Activated CD4-positive, alpha-beta memory T cell treated with anti-CD3 and anti-CD28 coated beads for 36 hours (primary cell): Measurements from ENCODE around the gene FASTKD1. TPM values are rescaled to one million over a fixed set of nuclear protein-coding genes. Genes with fewer than 3 reads are reported as not detected.
"Not testable (repeated sequence)": the region's sequence is repeated elsewhere in the genome, so short reads cannot be mapped to it uniquely, and the experiment has no call there.

ENCODE experiments used
- CTCF ChIA-PET: fragments of 350-600 bp; sonication (Branson Sonifier 250); formaldehyde crosslinking; loops from one replicate; lab custom pipeline; 2021; ENCODE audit warnings: antibody characterized with exemption, inconsistent platforms; lab: Charles Lee
- POLR2A ChIA-PET: fragments of 350-600 bp; sonication (Branson Sonifier 250); formaldehyde crosslinking; loops from one replicate; lab custom pipeline; 2021; ENCODE audit warnings: antibody characterized with exemption; lab: Charles Lee
- DNase-seq: peaks from one replicate; pipeline ENCODE4 v3.0.0-alpha.2; 2020
- H3K27ac Mint-ChIP-seq: one replicate; pipeline ENCODE4 v1.8.0; 2021; ENCODE audit warnings: mixed read lengths
- H3K27me3 Mint-ChIP-seq: one replicate; pipeline ENCODE4 v1.8.0; 2021; ENCODE audit warnings: mixed read lengths
- H3K36me3 Mint-ChIP-seq: one replicate; pipeline ENCODE4 v1.8.0; 2021; ENCODE audit warnings: mixed read lengths
- H3K4me1 Mint-ChIP-seq: one replicate; pipeline ENCODE4 v1.8.0; 2021; ENCODE audit warnings: low read depth, mixed read lengths
- H3K4me3 Mint-ChIP-seq: one replicate; pipeline ENCODE4 v1.8.0; 2021; ENCODE audit warnings: mild to moderate bottlenecking, mixed read lengths
- H3K9me3 Mint-ChIP-seq: one replicate; pipeline ENCODE4 v1.8.0; 2021; ENCODE audit warnings: mixed read lengths
- intact Hi-C: fragments of 100-400 bp; cut with micrococcal nuclease; formaldehyde crosslinking; loops from one replicate; pipeline ENCODE4 v1.15.1; 2023
- total RNA-seq, 2 experiments: library from RNA; stranded (reverse); gene quantifications; one replicate each; pipeline ENCODE4 v1.2.3, GENCODE V29; 2021

The FASTKD1 gene, protein sequence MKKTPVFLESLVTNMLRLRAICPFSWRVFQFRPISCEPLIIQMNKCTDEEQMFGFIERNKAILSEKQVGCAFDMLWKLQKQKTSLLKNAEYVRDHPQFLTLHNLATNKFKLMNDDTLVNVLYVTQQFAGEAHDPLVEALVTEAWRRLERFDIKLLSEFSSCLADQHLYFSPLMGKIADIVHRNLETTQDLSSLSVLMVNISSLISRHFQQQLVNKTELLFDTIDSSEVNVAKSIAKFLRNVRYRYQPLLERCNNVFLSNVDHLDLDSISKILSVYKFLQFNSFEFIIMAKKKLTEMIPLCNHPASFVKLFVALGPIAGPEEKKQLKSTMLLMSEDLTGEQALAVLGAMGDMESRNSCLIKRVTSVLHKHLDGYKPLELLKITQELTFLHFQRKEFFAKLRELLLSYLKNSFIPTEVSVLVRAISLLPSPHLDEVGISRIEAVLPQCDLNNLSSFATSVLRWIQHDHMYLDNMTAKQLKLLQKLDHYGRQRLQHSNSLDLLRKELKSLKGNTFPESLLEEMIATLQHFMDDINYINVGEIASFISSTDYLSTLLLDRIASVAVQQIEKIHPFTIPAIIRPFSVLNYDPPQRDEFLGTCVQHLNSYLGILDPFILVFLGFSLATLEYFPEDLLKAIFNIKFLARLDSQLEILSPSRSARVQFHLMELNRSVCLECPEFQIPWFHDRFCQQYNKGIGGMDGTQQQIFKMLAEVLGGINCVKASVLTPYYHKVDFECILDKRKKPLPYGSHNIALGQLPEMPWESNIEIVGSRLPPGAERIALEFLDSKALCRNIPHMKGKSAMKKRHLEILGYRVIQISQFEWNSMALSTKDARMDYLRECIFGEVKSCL
- total RNA-seq = 10 to 100 TPM; 41.6 to 47.6 TPM

- H3K9me3 Mint-ChIP-seq = no peaks in the 10 kb centered on the region
- ChIA-PET CTCF (interaction anchor here (0.7 to 1.5 kb wide), 6 partner anchors 9 to 251 kb away, joined by 3 to 6 read pairs (median 4); partner anchors contain the start of genes BBS5 and METTL5), POLR2A (interaction anchor here (0.9 to 2.6 kb wide), 5 partner anchors 11 to 254 kb away, joined by 3 to 17 read pairs (median 3); partner anchors contain the start of genes BBS5, PPIG, SSB and UBR3)
- no peaks in the 10 kb centered on the region for H3K27me3 Mint-ChIP-seq
- peak within 1 kb of the TSS; percentile 100 for H3K4me3 Mint-ChIP-seq
- peaks cover 8% of the 10 kb centered on the region for H3K36me3 Mint-ChIP-seq
- peak within 1 kb of the TSS; percentile 89 for H3K27ac Mint-ChIP-seq
- DNase-seq = peak; percentile 93
- H3K4me1 Mint-ChIP-seq = peaks cover 25% of the 10 kb centered on the region
- intact Hi-C loops = loop anchor here (1.0 to 10.0 kb wide), 5 partner anchors 11 to 254 kb away; partner anchors contain the start of genes BBS5, LRP2, PPIG and SSB
These were observed at the start of gene FASTKD1 for GRCh38 chr2:169573160-169573973. Gene FASTKD1 (minus strand): TSS chr2:169573865. CDS start chr2:169572029, 1,836 bp downstream.

DNA sequence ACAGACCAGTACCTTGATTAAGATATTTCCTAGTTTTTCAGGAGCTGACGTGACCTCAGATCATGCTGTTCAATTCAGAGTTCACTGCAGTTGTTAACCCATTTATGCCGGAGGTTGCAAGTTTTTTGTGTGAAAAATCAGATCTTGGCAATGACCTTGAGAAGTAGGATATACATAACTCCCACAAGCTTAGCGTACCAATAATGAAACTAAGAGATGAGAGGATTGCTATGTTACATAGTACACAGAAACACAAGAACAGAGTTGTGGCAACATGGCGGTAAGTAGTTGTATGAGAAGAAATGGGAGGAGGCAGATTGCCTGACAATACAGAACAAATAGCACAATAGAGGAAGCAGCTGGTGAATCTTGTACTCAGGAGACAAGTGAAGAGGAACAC, 49.6 kb upstream of the FASTKD1 start:
- CTCF ChIA-PET = no interaction called here
- Mint-ChIP-seq H3K4me3 (no peak overlapping the region), H3K27ac (no peak overlapping the region), H3K4me1 (peaks cover 20% of the 10 kb centered on the region), H3K36me3 (peaks cover 37% of the 10 kb centered on the region), H3K9me3 (no peaks in the 10 kb centered on the region), H3K27me3 (no peaks in the 10 kb centered on the region)
- intact Hi-C loops = no loop called here
- POLR2A ChIA-PET = no interaction called here
- DNase-seq = no peak

- Mint-ChIP-seq H3K36me3 (peaks cover 57% of the 10 kb centered on the region), H3K27me3 (no peaks in the 10 kb centered on the region), H3K27ac (no peak overlapping the region), H3K4me3 (no peak overlapping the region), H3K4me1 (peaks cover 26% of the 10 kb centered on the region), H3K9me3 (peaks cover 10% of the 10 kb centered on the region)
- CTCF ChIA-PET = no interaction called here
- POLR2A ChIA-PET = no interaction called here
- DNase-seq = no peak
- intact Hi-C loops = no loop called here
These were observed 46.8 kb upstream of the FASTKD1 start for GRCh38 chr2:169620509-169620908.

DNA sequence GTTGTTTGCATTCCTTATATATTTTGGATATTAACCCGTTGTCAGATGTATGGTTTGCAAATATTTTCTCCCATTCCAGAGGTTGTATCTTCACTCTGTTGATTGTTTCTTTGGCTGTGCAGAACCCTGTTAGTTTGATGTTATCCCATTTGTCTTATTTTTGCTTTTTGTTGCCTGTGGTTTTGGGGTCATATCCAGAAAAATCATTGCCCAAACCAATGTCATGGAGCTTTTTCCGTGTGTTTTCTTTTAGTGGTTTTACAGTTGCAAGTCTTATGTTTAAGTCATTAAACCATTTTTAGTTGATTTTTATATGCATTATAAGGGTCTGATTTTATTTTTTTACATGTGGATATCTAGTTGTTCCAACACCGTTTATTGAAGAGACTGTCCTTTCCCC, 46.3 kb upstream of the FASTKD1 start:
- H3K27ac Mint-ChIP-seq = no peak overlapping the region

GRCh38 chr2:169615982-169616381, 42.3 kb upstream of the FASTKD1 start:
- POLR2A ChIA-PET, H3K27ac Mint-ChIP-seq, intact Hi-C loops, H3K4me3 Mint-ChIP-seq, DNase-seq, H3K27me3 Mint-ChIP-seq: not testable (repeated sequence)
- H3K9me3 Mint-ChIP-seq = peaks cover 10% of the 10 kb centered on the region
- H3K36me3 Mint-ChIP-seq = peaks cover 76% of the 10 kb centered on the region
- peaks cover 19% of the 10 kb centered on the region for H3K4me1 Mint-ChIP-seq
- CTCF ChIA-PET = interaction anchor here (0.6 kb wide), 1 partner anchor 313 kb away, joined by 3 read pairs; no protein-coding TSS in a partner anchor

More for the DNA sequence above, 46.3 kb upstream of the FASTKD1 start:
- no peak for DNase-seq
- peaks cover 10% of the 10 kb centered on the region for H3K9me3 Mint-ChIP-seq
- POLR2A ChIA-PET = no interaction called here
- no peaks in the 10 kb centered on the region for H3K27me3 Mint-ChIP-seq
- H3K4me3 Mint-ChIP-seq = no peak overlapping the region
- H3K4me1 Mint-ChIP-seq = peaks cover 26% of the 10 kb centered on the region
- CTCF ChIA-PET = no interaction called here
- peaks cover 57% of the 10 kb centered on the region for H3K36me3 Mint-ChIP-seq
- intact Hi-C loops = no loop called here

DNA sequence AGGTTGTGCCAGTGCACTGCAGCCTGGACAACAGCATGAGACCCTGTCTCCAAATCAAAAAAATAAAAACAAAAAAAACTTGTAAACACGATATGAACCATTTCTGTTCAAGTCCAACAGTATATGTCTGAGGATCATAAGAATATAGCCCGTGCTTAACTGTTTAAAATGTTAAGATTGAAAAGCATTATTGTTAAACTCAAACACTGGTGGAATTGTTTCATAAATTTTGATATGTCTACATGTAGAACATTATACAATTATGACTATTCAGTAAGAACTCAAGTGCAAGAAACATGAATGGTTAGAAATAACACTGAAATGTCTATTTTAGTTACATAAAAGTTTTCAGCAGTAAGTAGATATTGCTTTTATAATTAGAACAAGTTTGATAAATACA, 40.2 kb upstream of the FASTKD1 start:
- intact Hi-C loops = no loop called here
- H3K36me3 Mint-ChIP-seq = peaks cover 82% of the 10 kb centered on the region
- H3K27ac Mint-ChIP-seq = no peak overlapping the region
- ChIA-PET CTCF (interaction anchor here (0.6 kb wide), 1 partner anchor 1248 kb away, joined by 3 read pairs; no protein-coding TSS in a partner anchor), POLR2A (no interaction called here)
- no peak for DNase-seq
- H3K9me3 Mint-ChIP-seq = peaks cover 10% of the 10 kb centered on the region
- no peak overlapping the region for H3K4me3 Mint-ChIP-seq
- peaks cover 9% of the 10 kb centered on the region for H3K4me1 Mint-ChIP-seq
- no peaks in the 10 kb centered on the region for H3K27me3 Mint-ChIP-seq

DNA sequence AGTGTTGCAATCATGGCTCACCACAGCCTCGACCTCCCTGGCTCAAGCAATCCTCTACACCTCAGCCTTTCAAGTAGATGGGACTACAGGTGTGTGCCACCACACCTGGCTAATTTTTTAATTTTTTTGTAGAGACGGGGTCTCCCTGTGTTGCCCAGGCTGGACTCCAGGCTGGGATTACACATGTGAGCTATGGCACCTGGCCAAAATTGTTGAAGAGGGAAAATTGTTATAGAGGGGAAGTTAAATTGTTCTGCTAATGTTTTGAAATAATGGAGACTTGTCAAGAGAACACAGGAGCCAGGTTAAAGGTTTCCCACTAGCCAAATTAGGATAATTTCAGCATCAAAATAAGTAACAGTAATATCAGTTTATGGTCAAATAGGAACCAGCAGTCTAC, 35.6 kb upstream of the FASTKD1 start:
- intact Hi-C loops = no loop called here
- POLR2A ChIA-PET = no interaction called here
- Mint-ChIP-seq H3K27ac (no peak overlapping the region), H3K27me3 (no peaks in the 10 kb centered on the region), H3K4me1 (no peaks in the 10 kb centered on the region), H3K36me3 (peaks cover 52% of the 10 kb centered on the region), H3K4me3 (no peak overlapping the region), H3K9me3 (no peaks in the 10 kb centered on the region)
- CTCF ChIA-PET = no interaction called here
- DNase-seq = no peak

DNA sequence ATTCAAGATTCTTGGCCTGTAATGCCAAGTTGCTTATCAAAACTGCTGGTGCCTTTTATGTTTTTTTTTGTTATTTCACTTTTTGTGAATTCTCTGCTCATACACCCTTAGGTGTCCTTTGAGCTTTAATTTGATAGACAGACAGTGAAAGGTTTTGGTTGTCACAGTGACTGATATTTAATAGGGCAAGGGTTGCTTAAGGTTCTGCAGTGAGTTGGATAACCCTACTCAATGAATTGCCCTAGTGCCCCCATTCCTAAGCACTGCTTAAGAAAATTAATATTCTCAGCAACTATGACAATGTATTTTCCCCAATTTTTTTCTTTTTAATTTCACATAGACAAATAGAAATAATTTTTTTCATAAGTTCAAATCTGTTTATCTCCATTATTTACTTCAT, 25.9 kb upstream of the FASTKD1 start:
- Mint-ChIP-seq H3K36me3 (peaks cover 1% of the 10 kb centered on the region), H3K27me3 (no peaks in the 10 kb centered on the region), H3K4me3 (no peak overlapping the region), H3K27ac (no peak overlapping the region), H3K4me1 (peaks cover 20% of the 10 kb centered on the region), H3K9me3 (no peaks in the 10 kb centered on the region)
- ChIA-PET POLR2A (no interaction called here), CTCF (interaction anchor here (0.7 kb wide), 1 partner anchor 13 kb away, joined by 3 read pairs; no protein-coding TSS in a partner anchor)
- no peak for DNase-seq
- intact Hi-C loops = no loop called here

DNA sequence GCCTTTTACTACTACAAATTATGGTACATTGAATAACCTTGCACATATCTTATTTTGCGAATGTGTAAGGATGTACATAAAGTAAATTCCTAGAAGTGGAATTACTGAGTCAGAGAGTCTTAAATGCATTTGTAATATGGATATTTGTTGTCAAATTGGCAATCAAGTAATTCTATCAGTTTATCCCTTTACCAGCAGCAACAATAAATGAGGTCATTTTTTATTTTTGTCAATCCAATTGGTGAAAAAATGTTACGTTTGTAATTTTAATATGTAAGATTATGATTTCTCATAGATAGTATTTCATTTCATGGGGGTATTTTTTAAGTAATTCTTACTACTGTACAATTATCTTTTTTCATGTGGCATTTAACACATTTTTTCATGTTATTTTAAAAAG, 25.3 kb upstream of the FASTKD1 start:
- Mint-ChIP-seq H3K4me3 (no peak overlapping the region), H3K36me3 (peaks cover 1% of the 10 kb centered on the region), H3K27ac (no peak overlapping the region), H3K4me1 (peaks cover 20% of the 10 kb centered on the region), H3K9me3 (no peaks in the 10 kb centered on the region), H3K27me3 (no peaks in the 10 kb centered on the region)
- no peak for DNase-seq
- ChIA-PET POLR2A (no interaction called here), CTCF (no interaction called here)
- intact Hi-C loops = no loop called here

DNA sequence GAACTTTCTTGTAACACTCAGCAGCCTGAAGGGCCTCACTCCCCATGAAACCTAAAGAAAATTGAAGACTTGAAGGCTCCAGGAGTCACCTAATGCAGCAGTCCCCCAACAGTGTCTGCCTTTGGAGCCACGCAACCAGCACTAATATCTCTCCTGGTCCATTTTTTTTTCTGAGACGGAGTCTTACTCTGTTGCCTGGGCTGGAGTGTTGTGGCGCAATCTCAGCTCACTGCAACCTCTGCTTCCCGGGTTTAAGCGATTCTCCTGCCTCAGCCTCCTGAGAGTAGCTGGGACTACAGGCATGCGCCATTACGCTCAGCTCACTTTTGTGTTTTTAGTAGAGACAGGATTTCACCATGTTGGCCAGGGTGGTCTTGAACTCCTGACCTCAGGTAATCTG, 22.9 kb upstream of the FASTKD1 start:
- H3K4me3 Mint-ChIP-seq, H3K27me3 Mint-ChIP-seq, intact Hi-C loops, DNase-seq, CTCF ChIA-PET, H3K27ac Mint-ChIP-seq, H3K36me3 Mint-ChIP-seq, H3K9me3 Mint-ChIP-seq, POLR2A ChIA-PET: not testable (repeated sequence)
- H3K4me1 Mint-ChIP-seq = peaks cover 23% of the 10 kb centered on the region

- H3K4me3 Mint-ChIP-seq = no peak overlapping the region
- peaks cover 38% of the 10 kb centered on the region for H3K4me1 Mint-ChIP-seq
- ChIA-PET POLR2A (no interaction called here), CTCF (interaction anchor here (1.2 kb wide), 1 partner anchor 63 kb away, joined by 5 read pairs; no protein-coding TSS in a partner anchor)
- H3K27me3 Mint-ChIP-seq = no peaks in the 10 kb centered on the region
- no peak for DNase-seq
- intact Hi-C loops = no loop called here
- no peak overlapping the region for H3K27ac Mint-ChIP-seq
- H3K9me3 Mint-ChIP-seq = no peaks in the 10 kb centered on the region
- peaks cover 2% of the 10 kb centered on the region for H3K36me3 Mint-ChIP-seq
These were observed 17.1 kb upstream of the FASTKD1 start for GRCh38 chr2:169590804-169591203.
